Skin epidermis (tissue), 12 donors: ENCODE data around the gene RBMY1E.
"Not testable (repeated sequence)": the region's sequence is repeated elsewhere in the genome, so short reads cannot be mapped to it uniquely, and the experiment has no call there.

ENCODE experiments used
- H3K27ac ChIP-seq, 21 experiments: fragments of 200-600 bp; sonication (generic) in 11 of 21; one replicate each; pipeline ENCODE4 v1.5.0; 2020; ENCODE audit warnings: mild to moderate bottlenecking in 3 of 21, inconsistent platforms in 2 of 21, moderate library complexity in 2 of 21
- H3K4me3 ChIP-seq, 7 experiments: fragments of 200-600 bp; sonication (generic) in 2 of 7; one replicate each; pipeline ENCODE4 v1.5.0; 2020; ENCODE audit warnings: inconsistent platforms in 2 of 7, mild to moderate bottlenecking in 2 of 7, moderate library complexity in 1 of 7

Gene RBMY1E

DNA sequence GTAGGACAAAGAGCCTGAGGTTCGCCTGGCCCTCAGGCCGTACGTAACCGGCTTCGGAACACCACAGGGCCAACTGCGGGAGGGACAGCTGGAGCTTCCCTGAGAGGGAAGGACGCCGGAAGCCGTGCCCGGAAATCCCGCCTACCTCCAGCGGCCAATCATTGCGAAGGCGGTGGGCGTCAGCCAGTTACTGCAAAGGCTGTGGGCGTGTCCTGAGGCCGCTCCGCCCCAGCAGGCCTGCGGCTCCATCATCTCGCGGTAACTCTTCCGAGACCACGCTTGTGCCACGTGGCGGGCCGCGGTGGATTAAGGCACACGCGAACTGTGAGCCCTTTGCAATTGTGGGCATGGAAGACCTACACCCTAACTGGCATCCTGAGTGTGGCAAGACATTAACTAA lies at the start of gene RBMY1E:
Gene RBMY1E, minus strand, starts transcription at position 101 of the 400 bp plus-strand sequence. CDS start 1,978 bp downstream, outside the sequence.
- H3K4me3 ChIP-seq, H3K27ac ChIP-seq: not testable (repeated sequence)

DNA sequence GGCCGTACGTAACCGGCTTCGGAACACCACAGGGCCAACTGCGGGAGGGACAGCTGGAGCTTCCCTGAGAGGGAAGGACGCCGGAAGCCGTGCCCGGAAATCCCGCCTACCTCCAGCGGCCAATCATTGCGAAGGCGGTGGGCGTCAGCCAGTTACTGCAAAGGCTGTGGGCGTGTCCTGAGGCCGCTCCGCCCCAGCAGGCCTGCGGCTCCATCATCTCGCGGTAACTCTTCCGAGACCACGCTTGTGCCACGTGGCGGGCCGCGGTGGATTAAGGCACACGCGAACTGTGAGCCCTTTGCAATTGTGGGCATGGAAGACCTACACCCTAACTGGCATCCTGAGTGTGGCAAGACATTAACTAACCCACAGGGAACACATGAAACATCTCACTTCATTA lies 23.4 kb downstream of the RBMY1E start, which contains the start of gene RBMY1D:
Gene RBMY1D, minus strand, starts transcription at position 101 of the 400 bp plus-strand sequence. CDS start 2,013 bp downstream, outside the sequence.
- H3K4me3 ChIP-seq, H3K27ac ChIP-seq: not testable (repeated sequence)

- H3K27ac ChIP-seq, H3K4me3 ChIP-seq: not testable (repeated sequence)
These were observed 48.3 kb downstream of the RBMY1E start for GRCh38 chrY:21869407-21870076.
